Mesothelial cell of epicardium (in vitro differentiated cells): ENCODE data around the gene SULF2. TPM values are rescaled to one million over a fixed set of nuclear protein-coding genes. Genes with fewer than 3 reads are reported as not detected.
A peak's percentile ranks its signal among the peaks of the same experiment; 100 is the strongest.

Experiments used
- DNase-seq, 2 experiments: peaks; one replicate each; pipeline ENCODE4 v3.0.0; 2021; ENCODE audit warnings: low spot score in 2 of 2; ENCODE audit not compliant: unreplicated experiment in 2 of 2
- H3K27ac Mint-ChIP-seq: 2 replicates; pipeline ENCODE4 v1.8.0; 2021; ENCODE audit warnings: mixed read lengths
- H3K27me3 Mint-ChIP-seq: 2 replicates; pipeline ENCODE4 v1.8.0; 2021; ENCODE audit warnings: low read depth, mixed read lengths
- H3K36me3 Mint-ChIP-seq: 2 replicates; pipeline ENCODE4 v1.8.0; 2021; ENCODE audit warnings: mixed read lengths
- H3K4me1 Mint-ChIP-seq: 2 replicates; pipeline ENCODE4 v1.8.0; 2021; ENCODE audit warnings: mixed read lengths
- H3K4me3 Mint-ChIP-seq: 2 replicates; pipeline ENCODE4 v1.8.0; 2021; ENCODE audit warnings: mild to moderate bottlenecking, moderate library complexity, mixed read lengths
- H3K9me3 Mint-ChIP-seq: 2 replicates; pipeline ENCODE4 v1.8.0; 2021; ENCODE audit warnings: mixed read lengths
- total RNA-seq: library from RNA; stranded (reverse); gene quantifications from 3 replicates; pipeline ENCODE4 v1.2.1, GENCODE V29; 2021
- TF ChIP-seq, protein P1 (sequence below): fragments of 200-600 bp; sonication (generic); IDR thresholded peaks from one replicate; pipeline ENCODE4 v1.5.0; 2021; ENCODE audit warnings: antibody characterized with exemption; ENCODE audit not compliant: unreplicated experiment

The SULF2 gene
- total RNA-seq, 1 donor from 2014 or later = 77.0 TPM

GRCh38 chr20:47684306-47685080, 100.8 kb downstream of the SULF2 start:
- no peak for DNase-seq
- Mint-ChIP-seq H3K36me3 (peaks cover 6% of the 10 kb centered on the region), H3K4me1 (peaks cover 9% of the 10 kb centered on the region), H3K27ac (no peak overlapping the region), H3K4me3 (no peak overlapping the region), H3K9me3 (no peaks in the 10 kb centered on the region), H3K27me3 (no peaks in the 10 kb centered on the region)
- TF ChIP-seq, protein P1, sequence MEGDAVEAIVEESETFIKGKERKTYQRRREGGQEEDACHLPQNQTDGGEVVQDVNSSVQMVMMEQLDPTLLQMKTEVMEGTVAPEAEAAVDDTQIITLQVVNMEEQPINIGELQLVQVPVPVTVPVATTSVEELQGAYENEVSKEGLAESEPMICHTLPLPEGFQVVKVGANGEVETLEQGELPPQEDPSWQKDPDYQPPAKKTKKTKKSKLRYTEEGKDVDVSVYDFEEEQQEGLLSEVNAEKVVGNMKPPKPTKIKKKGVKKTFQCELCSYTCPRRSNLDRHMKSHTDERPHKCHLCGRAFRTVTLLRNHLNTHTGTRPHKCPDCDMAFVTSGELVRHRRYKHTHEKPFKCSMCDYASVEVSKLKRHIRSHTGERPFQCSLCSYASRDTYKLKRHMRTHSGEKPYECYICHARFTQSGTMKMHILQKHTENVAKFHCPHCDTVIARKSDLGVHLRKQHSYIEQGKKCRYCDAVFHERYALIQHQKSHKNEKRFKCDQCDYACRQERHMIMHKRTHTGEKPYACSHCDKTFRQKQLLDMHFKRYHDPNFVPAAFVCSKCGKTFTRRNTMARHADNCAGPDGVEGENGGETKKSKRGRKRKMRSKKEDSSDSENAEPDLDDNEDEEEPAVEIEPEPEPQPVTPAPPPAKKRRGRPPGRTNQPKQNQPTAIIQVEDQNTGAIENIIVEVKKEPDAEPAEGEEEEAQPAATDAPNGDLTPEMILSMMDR = no peak

- H3K4me1 Mint-ChIP-seq = peaks cover 10% of the 10 kb centered on the region
- TF ChIP-seq, protein P1 = no peak
- peaks cover 5% of the 10 kb centered on the region for H3K36me3 Mint-ChIP-seq
- no peak overlapping the region for H3K27ac Mint-ChIP-seq
- H3K9me3 Mint-ChIP-seq = no peaks in the 10 kb centered on the region
- no peak overlapping the region for H3K4me3 Mint-ChIP-seq
- no peaks in the 10 kb centered on the region for H3K27me3 Mint-ChIP-seq
- DNase-seq = no peak
Measured at GRCh38 chr20:47682916-47683315, 102.4 kb downstream of the SULF2 start.

DNA sequence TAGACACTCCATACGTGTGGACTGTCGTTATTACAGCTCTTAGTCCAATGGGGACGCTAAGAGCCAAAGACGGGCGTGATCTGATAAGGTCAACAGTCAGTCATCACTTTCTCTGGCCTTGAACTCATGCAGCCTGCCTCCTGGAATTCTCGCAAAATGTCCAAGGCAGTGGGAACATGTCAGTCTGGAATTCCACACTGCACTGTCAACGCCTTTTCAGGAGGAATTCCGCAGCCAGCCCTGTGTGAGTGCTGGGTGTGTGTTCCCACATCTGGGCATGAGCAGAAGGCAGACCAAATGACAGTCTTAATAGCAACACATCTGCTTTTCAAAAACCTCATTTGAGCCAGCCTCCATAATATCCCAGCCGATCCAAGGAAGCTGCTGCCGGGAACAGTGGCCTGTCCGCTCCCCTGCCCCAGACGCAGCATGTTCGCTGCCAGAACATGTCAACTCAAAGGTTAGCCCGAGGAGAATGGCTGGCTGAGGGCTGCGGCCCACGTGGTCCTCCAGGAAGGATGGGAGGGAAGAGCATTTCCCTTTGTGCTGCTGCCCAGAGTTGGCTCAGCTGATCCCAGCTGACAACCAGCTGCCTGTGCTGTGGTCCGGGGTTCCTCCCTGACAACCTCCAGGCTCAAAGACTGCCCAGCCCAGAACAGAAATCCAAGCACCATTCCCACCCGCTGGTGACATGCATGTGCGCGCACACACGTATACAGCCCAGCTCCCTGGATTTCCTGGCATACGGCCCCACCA, 103.1 kb downstream of the SULF2 start:
- no peaks in the 10 kb centered on the region for H3K27me3 Mint-ChIP-seq
- DNase-seq = no peak
- peaks cover 11% of the 10 kb centered on the region for H3K4me1 Mint-ChIP-seq
- peak overlapping the region; percentile 50 for H3K27ac Mint-ChIP-seq
- no peak overlapping the region for H3K4me3 Mint-ChIP-seq
- H3K9me3 Mint-ChIP-seq = no peaks in the 10 kb centered on the region
- TF ChIP-seq, protein P1 = no peak
- peaks cover 2% of the 10 kb centered on the region for H3K36me3 Mint-ChIP-seq

DNA sequence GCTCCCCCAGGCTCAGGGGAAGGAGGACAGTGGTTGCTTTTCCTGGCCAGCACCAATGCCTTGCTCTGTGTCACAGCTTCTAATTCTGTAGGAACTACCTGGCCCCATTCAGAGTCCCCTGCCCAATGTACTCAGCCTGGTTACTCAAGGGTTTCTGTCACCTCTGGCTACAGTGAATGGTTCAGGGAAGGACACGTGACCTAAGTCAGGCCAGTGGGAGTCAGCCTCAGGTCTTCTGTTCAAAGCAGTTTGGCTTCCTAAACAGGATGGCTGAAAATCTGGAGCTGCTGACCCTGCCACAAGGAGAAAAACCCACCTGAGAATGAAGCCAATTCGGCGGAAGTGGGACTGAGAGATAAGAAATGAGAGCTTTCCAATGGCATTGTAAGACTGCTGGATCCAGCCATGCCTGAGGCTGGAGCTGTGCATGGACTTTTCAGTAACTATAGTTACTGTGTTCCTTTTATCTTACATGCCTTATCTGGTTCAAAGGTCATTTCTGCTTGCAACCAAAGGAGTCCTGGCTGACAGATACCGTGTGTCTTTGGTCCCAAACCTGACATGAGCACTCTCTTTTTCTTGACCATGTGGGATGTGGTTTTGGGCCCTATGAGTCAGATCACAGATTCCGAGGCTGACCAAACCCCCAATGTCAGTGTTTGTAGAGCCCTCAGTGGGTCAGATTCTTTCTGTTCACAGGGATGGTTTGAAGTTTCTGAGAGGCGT, 104.3 kb downstream of the SULF2 start:
- H3K4me1 Mint-ChIP-seq = peaks cover 7% of the 10 kb centered on the region
- TF ChIP-seq, protein P1 = no peak
- no peak for DNase-seq
- H3K27me3 Mint-ChIP-seq = no peaks in the 10 kb centered on the region
- H3K27ac Mint-ChIP-seq = no peak overlapping the region
- no peaks in the 10 kb centered on the region for H3K9me3 Mint-ChIP-seq
- H3K4me3 Mint-ChIP-seq = no peak overlapping the region
- H3K36me3 Mint-ChIP-seq = peaks cover 2% of the 10 kb centered on the region

DNA sequence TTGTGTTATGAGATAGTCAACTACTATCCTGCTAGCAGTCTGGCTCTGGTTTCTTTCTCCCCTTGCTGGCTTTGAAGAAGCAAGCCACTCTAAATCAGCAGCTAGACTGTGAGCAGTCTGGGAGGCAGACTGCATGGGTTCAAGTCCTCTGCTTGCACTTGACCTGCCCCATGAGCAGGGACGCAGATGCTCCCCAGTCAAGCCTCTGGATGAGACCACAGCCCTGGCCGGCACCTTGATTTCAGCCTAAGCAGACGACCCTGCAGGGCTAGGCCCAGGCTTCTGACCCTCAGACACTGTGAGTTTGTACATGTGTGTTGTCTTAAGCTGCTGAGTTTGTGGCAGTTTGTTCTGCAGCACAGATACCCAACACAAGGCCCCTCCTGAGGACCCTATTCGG, 105.8 kb downstream of the SULF2 start:
- TF ChIP-seq, protein P1 = no peak
- H3K36me3 Mint-ChIP-seq = peaks cover 2% of the 10 kb centered on the region
- H3K27ac Mint-ChIP-seq = no peak overlapping the region
- no peaks in the 10 kb centered on the region for H3K9me3 Mint-ChIP-seq
- H3K27me3 Mint-ChIP-seq = no peaks in the 10 kb centered on the region
- no peak for DNase-seq
- H3K4me1 Mint-ChIP-seq = peaks cover 7% of the 10 kb centered on the region
- no peak overlapping the region for H3K4me3 Mint-ChIP-seq
